Measurements from ENCODE around the gene PPFIBP1. TPM values are rescaled to one million over a fixed set of nuclear protein-coding genes. Genes with fewer than 3 reads are reported as not detected.
A peak's percentile ranks its signal among the peaks of the same experiment; 100 is the strongest.
"Not testable (repeated sequence)": the region's sequence is repeated elsewhere in the genome, so short reads cannot be mapped to it uniquely, and the experiment has no call there.

Gene PPFIBP1
- total RNA-seq, 1 donor from 2014 or later: 117 TPM

DNA sequence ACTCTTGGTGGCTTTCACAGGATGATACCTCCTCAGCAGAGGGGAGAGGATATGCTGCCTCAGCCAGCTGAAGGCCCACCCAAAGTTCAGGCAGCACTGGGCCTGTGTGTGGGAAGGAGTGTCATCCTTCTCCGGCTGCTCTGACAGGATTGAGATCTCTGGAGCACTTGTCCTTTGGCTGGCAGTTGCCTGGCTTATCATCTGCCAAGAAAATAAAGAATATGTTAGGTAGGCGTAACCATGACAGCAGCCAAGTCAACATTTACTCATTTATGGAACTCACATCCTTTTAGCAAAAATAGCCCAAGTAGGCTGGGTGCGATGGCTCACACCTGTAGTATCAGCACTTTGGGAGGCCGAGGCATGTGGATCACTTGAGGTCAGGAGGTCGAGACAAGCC lies 68.5 kb downstream of the PPFIBP1 start:
- H3K4me3 ChIP-seq: no peak overlapping the region
- ATAC-seq (peak; percentile 71 to 79), DNase-seq (no peak)
- no peaks in the 10 kb centered on the region for H3K36me3 ChIP-seq
- peaks cover 15% of the 10 kb centered on the region for H3K4me1 ChIP-seq
- H3K9me3 ChIP-seq: no peaks in the 10 kb centered on the region
- peak overlapping the region; percentile 46 for H3K27ac ChIP-seq
- no peaks in the 10 kb centered on the region for H3K27me3 ChIP-seq (ENCODE audit: low read depth)
- intact Hi-C loops (cut with DNase I): no loop called here
- TF ChIP-seq, protein P1, sequence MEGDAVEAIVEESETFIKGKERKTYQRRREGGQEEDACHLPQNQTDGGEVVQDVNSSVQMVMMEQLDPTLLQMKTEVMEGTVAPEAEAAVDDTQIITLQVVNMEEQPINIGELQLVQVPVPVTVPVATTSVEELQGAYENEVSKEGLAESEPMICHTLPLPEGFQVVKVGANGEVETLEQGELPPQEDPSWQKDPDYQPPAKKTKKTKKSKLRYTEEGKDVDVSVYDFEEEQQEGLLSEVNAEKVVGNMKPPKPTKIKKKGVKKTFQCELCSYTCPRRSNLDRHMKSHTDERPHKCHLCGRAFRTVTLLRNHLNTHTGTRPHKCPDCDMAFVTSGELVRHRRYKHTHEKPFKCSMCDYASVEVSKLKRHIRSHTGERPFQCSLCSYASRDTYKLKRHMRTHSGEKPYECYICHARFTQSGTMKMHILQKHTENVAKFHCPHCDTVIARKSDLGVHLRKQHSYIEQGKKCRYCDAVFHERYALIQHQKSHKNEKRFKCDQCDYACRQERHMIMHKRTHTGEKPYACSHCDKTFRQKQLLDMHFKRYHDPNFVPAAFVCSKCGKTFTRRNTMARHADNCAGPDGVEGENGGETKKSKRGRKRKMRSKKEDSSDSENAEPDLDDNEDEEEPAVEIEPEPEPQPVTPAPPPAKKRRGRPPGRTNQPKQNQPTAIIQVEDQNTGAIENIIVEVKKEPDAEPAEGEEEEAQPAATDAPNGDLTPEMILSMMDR (IDR thresholded peaks at IDR 0.05): no peak

DNA sequence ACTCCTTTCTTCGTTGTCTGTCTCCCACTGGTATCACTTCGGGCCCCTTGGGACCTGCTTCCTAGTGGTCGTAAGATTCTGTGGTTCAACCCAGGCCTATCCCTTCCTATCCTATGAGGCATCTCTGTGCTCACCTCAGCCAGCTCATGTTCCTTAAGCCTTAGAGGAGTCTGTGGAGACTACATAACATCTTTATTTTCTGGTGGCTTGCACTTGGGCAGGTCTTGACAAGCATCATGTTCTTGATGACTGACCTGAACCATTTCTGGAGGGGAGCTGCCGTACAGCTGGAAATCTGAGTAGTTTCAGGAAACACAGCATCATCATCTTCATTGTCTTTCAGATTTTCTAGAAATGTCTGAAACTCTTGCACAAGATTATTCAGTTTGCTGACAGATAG lies 69.3 kb downstream of the PPFIBP1 start:
- Histone ChIP-seq H3K36me3 (no peaks in the 10 kb centered on the region), H3K9me3 (no peaks in the 10 kb centered on the region), H3K4me3 (no peak overlapping the region), H3K4me1 (peaks cover 10% of the 10 kb centered on the region), H3K27ac (peak overlapping the region; percentile 46), H3K27me3 (ENCODE audit: low read depth) (no peaks in the 10 kb centered on the region)
- TF ChIP-seq, protein P1 (IDR thresholded peaks at IDR 0.05): no peak
- intact Hi-C loops (cut with DNase I): no loop called here
- ATAC-seq (no peak), DNase-seq (no peak)

DNA sequence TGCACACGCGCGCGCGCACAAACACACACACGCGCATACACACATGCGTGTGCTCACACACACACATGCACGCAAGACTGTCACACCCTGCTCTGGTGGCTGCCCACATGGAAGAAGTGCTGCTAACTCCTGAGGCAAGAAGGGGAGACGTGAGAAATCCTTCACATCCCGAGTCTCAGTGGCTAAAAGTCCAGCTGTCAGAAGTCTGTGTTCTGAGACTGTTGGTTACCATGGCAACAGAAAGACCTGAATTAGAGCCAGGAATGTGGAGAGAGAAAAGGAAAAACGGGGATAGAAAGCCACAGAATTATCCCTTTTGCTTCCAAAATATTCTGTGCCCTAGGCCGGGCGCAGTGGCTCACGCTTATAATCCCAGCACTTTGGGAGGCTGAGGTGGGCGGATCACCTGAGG lies 71.2 kb downstream of the PPFIBP1 start:
- H3K27me3 ChIP-seq (ENCODE audit: low read depth): no peaks in the 10 kb centered on the region
- peaks cover 14% of the 10 kb centered on the region for H3K4me1 ChIP-seq
- no peaks in the 10 kb centered on the region for H3K9me3 ChIP-seq
- H3K36me3 ChIP-seq: no peaks in the 10 kb centered on the region
- TF ChIP-seq, protein P1 (IDR thresholded peaks at IDR 0.05): no peak
- DNase-seq: no peak
- peak overlapping the region; percentile 36 for H3K27ac ChIP-seq
- intact Hi-C loops (cut with DNase I): no loop called here
- ATAC-seq: peak; percentile 12 to 54
- no peak overlapping the region for H3K4me3 ChIP-seq

DNA sequence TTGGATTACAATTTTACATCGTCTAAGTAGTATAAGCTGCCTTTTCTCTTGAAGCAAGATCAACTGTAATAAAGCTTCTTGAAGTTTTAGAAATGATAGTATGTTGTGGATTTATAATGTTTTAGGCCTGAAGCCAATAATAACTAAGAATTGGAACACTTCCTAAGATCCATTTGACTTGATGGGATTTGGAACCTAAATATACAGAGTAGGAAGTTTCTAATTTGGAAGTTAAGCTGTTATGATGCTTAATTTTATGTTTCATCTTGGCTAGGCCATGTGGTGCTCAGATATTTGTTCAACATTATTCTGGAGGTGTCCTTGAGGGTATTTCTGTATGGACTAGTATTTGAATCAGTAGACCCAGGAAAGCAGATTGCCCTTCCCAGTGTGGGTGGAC lies 74.9 kb downstream of the PPFIBP1 start:
- not testable (repeated sequence) for ATAC-seq, DNase-seq
- H3K4me1 ChIP-seq: peaks cover 24% of the 10 kb centered on the region

DNA sequence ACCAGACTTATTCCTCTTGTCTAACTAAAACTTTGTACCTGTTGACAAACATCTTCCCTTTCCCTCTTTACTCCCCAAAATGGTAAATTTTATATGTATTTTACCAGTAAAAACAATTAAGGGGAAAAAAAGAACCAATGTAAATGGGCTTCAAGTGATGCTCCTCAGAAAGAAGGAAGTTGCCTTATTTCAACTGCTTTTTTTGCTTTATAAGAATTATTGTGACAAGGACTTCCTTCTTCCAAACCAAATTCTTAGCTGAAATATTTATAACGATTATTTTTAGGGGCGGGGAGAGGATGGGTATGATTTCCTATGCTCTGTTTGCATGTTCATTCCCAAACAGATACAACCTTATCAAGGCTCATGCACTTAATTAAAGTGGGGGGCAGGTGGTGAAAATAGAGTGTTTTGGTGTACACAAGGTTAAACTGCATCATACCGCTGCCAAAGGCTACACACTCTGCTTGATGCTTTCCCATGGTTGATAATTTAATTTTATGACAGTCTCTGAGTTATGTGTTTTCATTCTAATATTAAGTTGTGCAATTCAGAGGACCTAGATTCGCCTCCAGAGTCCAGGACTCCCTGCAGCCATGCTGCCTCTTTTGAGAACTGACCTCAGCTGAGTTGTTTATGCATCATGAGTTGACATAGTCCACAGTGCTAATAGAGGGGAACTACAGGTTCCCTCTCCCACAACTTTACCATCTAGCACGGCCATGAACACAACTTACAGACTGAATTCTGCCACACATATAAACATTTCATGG lies 77.2 kb downstream of the PPFIBP1 start:
- H3K36me3 ChIP-seq; H3K9me3 ChIP-seq; H3K27ac ChIP-seq; H3K4me3 ChIP-seq; DNase-seq; H3K27me3 ChIP-seq (ENCODE audit: low read depth); ATAC-seq; intact Hi-C loops (cut with DNase I): not testable (repeated sequence)
- peaks cover 24% of the 10 kb centered on the region for H3K4me1 ChIP-seq

More for the DNA sequence above, 74.9 kb downstream of the PPFIBP1 start:
- H3K27ac ChIP-seq; H3K27me3 ChIP-seq (ENCODE audit: low read depth); H3K4me3 ChIP-seq; H3K9me3 ChIP-seq; H3K36me3 ChIP-seq; intact Hi-C loops (cut with DNase I): not testable (repeated sequence)

DNA sequence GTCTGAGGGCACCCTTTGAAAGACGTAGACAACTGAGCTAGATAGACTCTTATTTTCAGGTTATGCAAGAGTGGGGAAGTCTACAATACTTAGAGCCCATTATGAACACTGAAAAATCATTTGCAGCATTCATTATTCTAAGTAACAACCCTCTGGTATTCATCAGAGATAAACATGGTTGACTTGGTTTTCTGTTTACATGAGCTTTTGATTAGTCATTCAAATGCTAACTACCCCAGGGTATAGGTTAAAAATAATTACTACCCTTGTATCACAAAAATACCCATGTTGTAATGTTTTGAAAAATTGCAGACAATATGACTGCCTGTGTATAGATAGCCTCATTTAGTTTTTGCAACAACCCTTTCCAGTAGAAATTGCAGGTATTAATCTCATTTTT lies 78.5 kb downstream of the PPFIBP1 start:
- TF ChIP-seq, protein P1 (IDR thresholded peaks at IDR 0.05): no peak
- intact Hi-C loops (cut with DNase I): no loop called here
- ATAC-seq (no peak), DNase-seq (no peak)
- H3K27me3 ChIP-seq (ENCODE audit: low read depth): no peaks in the 10 kb centered on the region
- no peaks in the 10 kb centered on the region for H3K36me3 ChIP-seq
- H3K9me3 ChIP-seq: no peaks in the 10 kb centered on the region
- peaks cover 34% of the 10 kb centered on the region for H3K4me1 ChIP-seq
- no peak overlapping the region for H3K27ac ChIP-seq
- H3K4me3 ChIP-seq: no peak overlapping the region

Data from lower lobe of right lung (tissue), 2 donors.